ENCODE data around the gene VIM. TPM values are rescaled to one million over a fixed set of nuclear protein-coding genes. Genes with fewer than 3 reads are reported as not detected.

VIM gene
- total and polyA plus RNA-seq, 7 donors, result 112 to 1,636 (median 930) TPM

- Histone ChIP-seq H3K27me3 (no peaks in the 10 kb centered on the region), H3K27ac (peak overlapping the region; percentile 86 to 99 (median 97)), H3K36me3 (peaks cover 0 to 12% (median 0%) of the 10 kb centered on the region in 4 donors), H3K9me3 (no peaks in the 10 kb centered on the region), H3K4me1 (peaks cover 0 to 49% (median 21%) of the 10 kb centered on the region in 4 donors), H3K4me3 (peak overlapping the region; percentile 50 to 70 (median 61))
- WGBS, 2 donors, result 13 to 14% methylated on average over 12 of the region's 12 CpGs
- DNase-seq, result no peak
- no peak for TF ChIP-seq POLR2A (IDR thresholded peaks at IDR 0.05)
- peak in 3 of 4 experiments; percentile 11 to 57 (median 37) for TF ChIP-seq CTCF (IDR thresholded peaks at IDR 0.05)
- no peak for TF ChIP-seq EP300 (IDR thresholded peaks at IDR 0.05)
- no peak for TF ChIP-seq POLR2AphosphoS5 (IDR thresholded peaks at IDR 0.05)
- intact Hi-C loops (cut with DNase I), result loop anchor here (2.0 kb wide), 1 partner anchor 27 kb away; the partner anchor contains the start of gene TRDMT1
These were observed 512 bp upstream of the VIM start for GRCh38 chr10:17227367-17228090.

- Histone ChIP-seq H3K4me1 (peaks cover 0 to 63% (median 30%) of the 10 kb centered on the region in 4 donors), H3K27ac (peak overlapping the region; percentile 86 to 99 (median 97)), H3K9me3 (no peaks in the 10 kb centered on the region), H3K4me3 (peak overlapping the region; percentile 50 to 70 (median 61)), H3K27me3 (no peaks in the 10 kb centered on the region), H3K36me3 (peaks cover 8 to 28% (median 10%) of the 10 kb centered on the region in 4 donors)
- intact Hi-C loops (cut with DNase I), result loop anchor here (2.0 kb wide), 1 partner anchor 28 kb away; the partner anchor contains the start of gene TRDMT1
- TF ChIP-seq CTCF (IDR thresholded peaks at IDR 0.05), result peak in 1 of 4 experiments; percentile 6
- TF ChIP-seq POLR2A (IDR thresholded peaks at IDR 0.05), result peak; percentile 18 to 51
- no peak for TF ChIP-seq EP300 (IDR thresholded peaks at IDR 0.05)
- TF ChIP-seq POLR2AphosphoS5 (IDR thresholded peaks at IDR 0.05), result peak; percentile 88 to 97 (median 95)
- DNase-seq, result peak; percentile 97
- 1 to 5% methylated on average over 71 to 72 of the region's 72 CpGs for WGBS, 2 donors
These were observed 1.1 kb downstream of the VIM start for GRCh38 chr10:17229016-17229716.

- H3K4me3 ChIP-seq, result peak overlapping the region; percentile 50 to 70 (median 61)
- no peaks in the 10 kb centered on the region for H3K9me3 ChIP-seq
- DNase-seq, result no peak
- intact Hi-C loops (cut with DNase I), result loop anchor here (2.0 kb wide), 1 partner anchor 29 kb away; the partner anchor contains the start of gene TRDMT1
- peaks cover 0 to 68% (median 30%) of the 10 kb centered on the region in 4 donors for H3K4me1 ChIP-seq
- peak overlapping the region; percentile 86 to 99 (median 97) for H3K27ac ChIP-seq
- H3K27me3 ChIP-seq, result no peaks in the 10 kb centered on the region
- WGBS, 2 donors, result 0% methylated on average over 21 of the region's 21 CpGs
- no peak for TF ChIP-seq CTCF (IDR thresholded peaks at IDR 0.05)
- TF ChIP-seq POLR2AphosphoS5 (IDR thresholded peaks at IDR 0.05), result no peak
- TF ChIP-seq EP300 (IDR thresholded peaks at IDR 0.05), result no peak
- H3K36me3 ChIP-seq, result peaks cover 12 to 33% (median 15%) of the 10 kb centered on the region in 4 donors
These were observed 1.6 kb downstream of the VIM start for GRCh38 chr10:17229717-17229966.

GRCh38 chr10:17229967-17230682 lies 2.1 kb downstream of the VIM start:
- H3K27ac ChIP-seq, result peak overlapping the region; percentile 86 to 99 (median 97)
- DNase-seq, result peak; percentile 91
- peak overlapping the region; percentile 50 to 70 (median 61) for H3K4me3 ChIP-seq
- H3K9me3 ChIP-seq, result no peaks in the 10 kb centered on the region
- no peaks in the 10 kb centered on the region for H3K27me3 ChIP-seq
- 0% methylated on average over 43 of the region's 43 CpGs for WGBS, 2 donors
- peaks cover 0 to 73% (median 30%) of the 10 kb centered on the region in 4 donors for H3K4me1 ChIP-seq
- TF ChIP-seq CTCF (IDR thresholded peaks at IDR 0.05), result no peak
- TF ChIP-seq POLR2A (IDR thresholded peaks at IDR 0.05), result peak in 1 of 2 donors; percentile 54
- TF ChIP-seq POLR2AphosphoS5 (IDR thresholded peaks at IDR 0.05), result peak; percentile 41 to 80 (median 70)
- TF ChIP-seq EP300 (IDR thresholded peaks at IDR 0.05), result no peak
- intact Hi-C loops (cut with DNase I), result loop anchor here (2.0 kb wide), 1 partner anchor 29 kb away; the partner anchor contains the start of gene TRDMT1
- peaks cover 17 to 38% (median 20%) of the 10 kb centered on the region in 4 donors for H3K36me3 ChIP-seq

Data from sigmoid colon (tissue), 7 donors.